WTC11 (cell line): Measurements from ENCODE around the gene CRYGS.

ENCODE experiments used
- CREB1 ChIP-seq: sonication (generic); formaldehyde crosslinking; IDR thresholded peaks from 2 replicates; pipeline ENCODE4 v1.8.0; 2023; ENCODE audit warnings: mild to moderate bottlenecking, missing genetic modification reagents
- FOXK1 ChIP-seq: sonication (generic); formaldehyde crosslinking; IDR thresholded peaks from 2 replicates; pipeline ENCODE4 v1.8.0; 2022; ENCODE audit warnings: mild to moderate bottlenecking, moderate library complexity, missing genetic modification reagents
- JUN ChIP-seq: sonication (generic); formaldehyde crosslinking; IDR thresholded peaks from 2 replicates; pipeline ENCODE4 v1.8.0; 2023; ENCODE audit warnings: mild to moderate bottlenecking, missing genetic modification reagents
- NR2C2 ChIP-seq: sonication (generic); formaldehyde crosslinking; IDR thresholded peaks from 2 replicates; pipeline ENCODE4 v1.8.0; 2022; ENCODE audit warnings: mild to moderate bottlenecking, missing genetic modification reagents
- TF ChIP-seq, protein P1 (sequence below): fragments of 200-600 bp; IDR thresholded peaks from 2 replicates; pipeline ENCODE4 v1.8.0; 2022; ENCODE audit warnings: antibody characterized with exemption
- TF ChIP-seq, protein P2 (sequence below): sonication (generic); formaldehyde crosslinking; IDR thresholded peaks from 2 replicates; pipeline ENCODE4 v1.8.1; 2022; ENCODE audit warnings: mild to moderate bottlenecking, missing genetic modification reagents, moderate library complexity, borderline replicate concordance
- TF ChIP-seq, protein P3 (sequence below): fragments of 250-450 bp; sonication (Bioruptor Pico); IDR thresholded peaks from 2 replicates; pipeline ENCODE4 v2.1.2; 2022; ENCODE audit warnings: mild to moderate bottlenecking, moderate library complexity
- TF ChIP-seq, protein P4 (sequence below): sonication (generic); formaldehyde crosslinking; IDR thresholded peaks from 2 replicates; pipeline ENCODE4 v1.8.0; 2023; ENCODE audit warnings: mild to moderate bottlenecking, missing genetic modification reagents

DNA sequence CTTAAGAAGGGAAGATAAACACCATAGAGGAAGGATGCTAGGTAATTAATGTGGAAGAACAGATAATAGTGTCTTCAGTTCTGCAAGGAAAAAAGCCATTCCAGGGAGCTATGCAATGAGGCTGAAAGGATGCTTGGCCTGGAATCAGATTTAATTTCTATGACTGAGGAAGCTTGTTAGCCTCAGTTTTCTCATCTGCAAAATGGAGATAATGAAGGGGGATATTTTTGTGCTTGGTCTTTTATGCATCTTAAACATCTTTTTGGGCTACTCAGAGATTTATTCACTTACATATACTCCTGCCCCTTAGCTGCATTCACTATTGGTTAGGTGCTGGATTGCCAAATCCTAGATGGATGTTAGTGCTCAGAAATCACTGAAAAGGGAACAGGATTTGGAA lies 43.0 kb upstream of the CRYGS start:
- TF ChIP-seq CREB1 (CRISPR knock-in tag) (no peak), FOXK1 (CRISPR knock-in tag) (no peak), JUN (CRISPR knock-in tag) (no peak), NR2C2 (no peak)
- TF ChIP-seq, protein P1, sequence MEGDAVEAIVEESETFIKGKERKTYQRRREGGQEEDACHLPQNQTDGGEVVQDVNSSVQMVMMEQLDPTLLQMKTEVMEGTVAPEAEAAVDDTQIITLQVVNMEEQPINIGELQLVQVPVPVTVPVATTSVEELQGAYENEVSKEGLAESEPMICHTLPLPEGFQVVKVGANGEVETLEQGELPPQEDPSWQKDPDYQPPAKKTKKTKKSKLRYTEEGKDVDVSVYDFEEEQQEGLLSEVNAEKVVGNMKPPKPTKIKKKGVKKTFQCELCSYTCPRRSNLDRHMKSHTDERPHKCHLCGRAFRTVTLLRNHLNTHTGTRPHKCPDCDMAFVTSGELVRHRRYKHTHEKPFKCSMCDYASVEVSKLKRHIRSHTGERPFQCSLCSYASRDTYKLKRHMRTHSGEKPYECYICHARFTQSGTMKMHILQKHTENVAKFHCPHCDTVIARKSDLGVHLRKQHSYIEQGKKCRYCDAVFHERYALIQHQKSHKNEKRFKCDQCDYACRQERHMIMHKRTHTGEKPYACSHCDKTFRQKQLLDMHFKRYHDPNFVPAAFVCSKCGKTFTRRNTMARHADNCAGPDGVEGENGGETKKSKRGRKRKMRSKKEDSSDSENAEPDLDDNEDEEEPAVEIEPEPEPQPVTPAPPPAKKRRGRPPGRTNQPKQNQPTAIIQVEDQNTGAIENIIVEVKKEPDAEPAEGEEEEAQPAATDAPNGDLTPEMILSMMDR: no peak
- TF ChIP-seq, protein P2, sequence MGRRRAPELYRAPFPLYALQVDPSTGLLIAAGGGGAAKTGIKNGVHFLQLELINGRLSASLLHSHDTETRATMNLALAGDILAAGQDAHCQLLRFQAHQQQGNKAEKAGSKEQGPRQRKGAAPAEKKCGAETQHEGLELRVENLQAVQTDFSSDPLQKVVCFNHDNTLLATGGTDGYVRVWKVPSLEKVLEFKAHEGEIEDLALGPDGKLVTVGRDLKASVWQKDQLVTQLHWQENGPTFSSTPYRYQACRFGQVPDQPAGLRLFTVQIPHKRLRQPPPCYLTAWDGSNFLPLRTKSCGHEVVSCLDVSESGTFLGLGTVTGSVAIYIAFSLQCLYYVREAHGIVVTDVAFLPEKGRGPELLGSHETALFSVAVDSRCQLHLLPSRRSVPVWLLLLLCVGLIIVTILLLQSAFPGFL (CRISPR knock-in tag): no peak
- TF ChIP-seq, protein P3, sequence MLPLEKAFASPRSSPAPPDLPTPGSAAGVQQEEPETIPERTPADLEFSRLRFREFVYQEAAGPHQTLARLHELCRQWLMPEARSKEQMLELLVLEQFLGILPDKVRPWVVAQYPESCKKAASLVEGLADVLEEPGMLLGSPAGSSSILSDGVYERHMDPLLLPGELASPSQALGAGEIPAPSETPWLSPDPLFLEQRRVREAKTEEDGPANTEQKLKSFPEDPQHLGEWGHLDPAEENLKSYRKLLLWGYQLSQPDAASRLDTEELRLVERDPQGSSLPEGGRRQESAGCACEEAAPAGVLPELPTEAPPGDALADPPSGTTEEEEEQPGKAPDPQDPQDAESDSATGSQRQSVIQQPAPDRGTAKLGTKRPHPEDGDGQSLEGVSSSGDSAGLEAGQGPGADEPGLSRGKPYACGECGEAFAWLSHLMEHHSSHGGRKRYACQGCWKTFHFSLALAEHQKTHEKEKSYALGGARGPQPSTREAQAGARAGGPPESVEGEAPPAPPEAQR (CRISPR knock-in tag): no peak
- TF ChIP-seq, protein P4, sequence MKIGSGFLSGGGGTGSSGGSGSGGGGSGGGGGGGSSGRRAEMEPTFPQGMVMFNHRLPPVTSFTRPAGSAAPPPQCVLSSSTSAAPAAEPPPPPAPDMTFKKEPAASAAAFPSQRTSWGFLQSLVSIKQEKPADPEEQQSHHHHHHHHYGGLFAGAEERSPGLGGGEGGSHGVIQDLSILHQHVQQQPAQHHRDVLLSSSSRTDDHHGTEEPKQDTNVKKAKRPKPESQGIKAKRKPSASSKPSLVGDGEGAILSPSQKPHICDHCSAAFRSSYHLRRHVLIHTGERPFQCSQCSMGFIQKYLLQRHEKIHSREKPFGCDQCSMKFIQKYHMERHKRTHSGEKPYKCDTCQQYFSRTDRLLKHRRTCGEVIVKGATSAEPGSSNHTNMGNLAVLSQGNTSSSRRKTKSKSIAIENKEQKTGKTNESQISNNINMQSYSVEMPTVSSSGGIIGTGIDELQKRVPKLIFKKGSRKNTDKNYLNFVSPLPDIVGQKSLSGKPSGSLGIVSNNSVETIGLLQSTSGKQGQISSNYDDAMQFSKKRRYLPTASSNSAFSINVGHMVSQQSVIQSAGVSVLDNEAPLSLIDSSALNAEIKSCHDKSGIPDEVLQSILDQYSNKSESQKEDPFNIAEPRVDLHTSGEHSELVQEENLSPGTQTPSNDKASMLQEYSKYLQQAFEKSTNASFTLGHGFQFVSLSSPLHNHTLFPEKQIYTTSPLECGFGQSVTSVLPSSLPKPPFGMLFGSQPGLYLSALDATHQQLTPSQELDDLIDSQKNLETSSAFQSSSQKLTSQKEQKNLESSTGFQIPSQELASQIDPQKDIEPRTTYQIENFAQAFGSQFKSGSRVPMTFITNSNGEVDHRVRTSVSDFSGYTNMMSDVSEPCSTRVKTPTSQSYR (CRISPR knock-in tag): no peak
